GM03348 (cell line): ENCODE data around the gene GNG13.
"Not testable (repeated sequence)": the region's sequence is repeated elsewhere in the genome, so short reads cannot be mapped to it uniquely, and the experiment has no call there.

Experiments
- DNase-seq: peaks from one replicate; pipeline ENCODE4 v3.0.0; 2012; ENCODE audit warnings: low spot score

Gene GNG13

GRCh38 chr16:799948-800833, at the start of gene GNG13:
TSS of gene GNG13 (minus strand) at chr16:800734. CDS start at chr16:799077, 1,657 bp downstream.
- DNase-seq = no peak

- DNase-seq = no peak
Measured at GRCh38 chr16:848510-849253, 48.1 kb upstream of the GNG13 start.

- no peak for DNase-seq
Measured at GRCh38 chr16:847681-848445, 47.3 kb upstream of the GNG13 start.

GRCh38 chr16:847151-847550, 46.6 kb upstream of the GNG13 start:
- DNase-seq = no peak

- no peak for DNase-seq
Measured at GRCh38 chr16:845351-845745, 44.8 kb upstream of the GNG13 start.

GRCh38 chr16:844638-845350, 44.3 kb upstream of the GNG13 start:
- DNase-seq = no peak

GRCh38 chr16:843771-844170, 43.2 kb upstream of the GNG13 start:
- DNase-seq = no peak

GRCh38 chr16:842711-843560, 42.4 kb upstream of the GNG13 start:
- no peak for DNase-seq

GRCh38 chr16:842061-842476, 41.5 kb upstream of the GNG13 start:
- DNase-seq = no peak

GRCh38 chr16:841455-842060, 41.0 kb upstream of the GNG13 start:
- no peak for DNase-seq

GRCh38 chr16:840561-841454, 40.3 kb upstream of the GNG13 start:
- DNase-seq = no peak

- no peak for DNase-seq
Measured at GRCh38 chr16:839643-840408, 39.3 kb upstream of the GNG13 start.

- no peak for DNase-seq
Measured at GRCh38 chr16:838741-839140, 38.2 kb upstream of the GNG13 start.

- not testable (repeated sequence) for DNase-seq
Measured at GRCh38 chr16:836822-837221, 36.3 kb upstream of the GNG13 start.

GRCh38 chr16:836221-836620, 35.7 kb upstream of the GNG13 start:
- DNase-seq = no peak

- DNase-seq = no peak
Measured at GRCh38 chr16:835373-835772, 34.8 kb upstream of the GNG13 start.

GRCh38 chr16:833411-833810, 32.9 kb upstream of the GNG13 start:
- no peak for DNase-seq

- no peak for DNase-seq
Measured at GRCh38 chr16:832652-833336, 32.3 kb upstream of the GNG13 start.
